Frontal cortex (tissue), 4 donors: ENCODE measurements around the gene MAEL. TPM values are rescaled to one million over a fixed set of nuclear protein-coding genes. Genes with fewer than 3 reads are reported as not detected.

Experiments
- DNase-seq, 2 donors: peaks; one replicate each; pipeline ENCODE4 v3.0.0; 2012; ENCODE audit warnings: low spot score in 2 of 2
- FAIRE-seq: peaks from 2 replicates; lab custom pipeline; 2012; peaks lifted over from hg19 to GRCh38; lab: Jason Lieb, UNC
- total RNA-seq: library from RNA; depleted of rRNA; stranded (reverse); fragments of >200 nt; gene quantifications from one replicate; pipeline ENCODE4 v1.2.3, GENCODE V29; 2014
- donor health status: control.
- donor health status: control.
- donor health status: control.

Gene MAEL
- total RNA-seq = 1.2 TPM

- DNase-seq (no peak), FAIRE-seq (no peak)
Measured at GRCh38 chr1:166988974-166989515, at the start of gene MAEL. Gene MAEL, plus strand, starts transcription at chr1:166989280. Its CDS starts 73 bp downstream, at chr1:166989353.

- DNase-seq (no peak), FAIRE-seq (no peak)
Measured at GRCh38 chr1:166939741-166940375, 49.2 kb upstream of the MAEL start.

- FAIRE-seq (no peak), DNase-seq (no peak)
Measured at GRCh38 chr1:166944186-166944967, 44.7 kb upstream of the MAEL start.

- DNase-seq = peak; percentile 76 to 84
- FAIRE-seq = no peak
Measured at GRCh38 chr1:166947398-166948043, 41.6 kb upstream of the MAEL start.

- FAIRE-seq (no peak), DNase-seq (no peak)
Measured at GRCh38 chr1:166948856-166949350, 40.2 kb upstream of the MAEL start.

GRCh38 chr1:166950156-166950555, 38.9 kb upstream of the MAEL start:
- no peak for DNase-seq
- FAIRE-seq = no peak

- DNase-seq (no peak), FAIRE-seq (no peak)
Measured at GRCh38 chr1:166951050-166951449, 38.0 kb upstream of the MAEL start.

GRCh38 chr1:166952002-166952746, 36.9 kb upstream of the MAEL start:
- DNase-seq (no peak), FAIRE-seq (no peak)

- no peak for DNase-seq
- FAIRE-seq = no peak
Measured at GRCh38 chr1:166953491-166953890, 35.6 kb upstream of the MAEL start.

GRCh38 chr1:166956057-166956850, 32.8 kb upstream of the MAEL start:
- no peak for FAIRE-seq
- DNase-seq = no peak

GRCh38 chr1:166956872-166957271, 32.2 kb upstream of the MAEL start:
- DNase-seq (no peak), FAIRE-seq (no peak)

- DNase-seq (no peak), FAIRE-seq (no peak)
Measured at GRCh38 chr1:166960858-166961474, 28.1 kb upstream of the MAEL start.

GRCh38 chr1:166969074-166969677, 19.9 kb upstream of the MAEL start:
- DNase-seq (no peak), FAIRE-seq (no peak)

GRCh38 chr1:166971252-166971651, 17.8 kb upstream of the MAEL start:
- no peak for DNase-seq
- no peak for FAIRE-seq

- FAIRE-seq = no peak
- DNase-seq = no peak
Measured at GRCh38 chr1:166972193-166972592, 16.9 kb upstream of the MAEL start.

- no peak for DNase-seq
Measured at GRCh38 chr1:166972826-166973225, 16.3 kb upstream of the MAEL start.

GRCh38 chr1:166974647-166975345, 14.3 kb upstream of the MAEL start:
- no peak for FAIRE-seq
- DNase-seq = peak in 1 of 2 donors; percentile 33

More at GRCh38 chr1:166972826-166973225, 16.3 kb upstream of the MAEL start:
- FAIRE-seq = no peak
